Epidermal melanocyte (primary cell): ENCODE data around the gene TUBA8.
"Not testable (repeated sequence)": the region's sequence is repeated elsewhere in the genome, so short reads cannot be mapped to it uniquely, and the experiment has no call there.

Experiments
- DNase-seq: peaks from one replicate; pipeline ENCODE4 v3.0.0; 2011; ENCODE audit warnings: low spot score; ENCODE audit not compliant: insufficient read length

The TUBA8 gene

GRCh38 chr22:18105981-18106380 lies 4.6 kb upstream of the TUBA8 start:
- DNase-seq = not testable (repeated sequence)

- not testable (repeated sequence) for DNase-seq
Observed at GRCh38 chr22:18106550-18107341, 3.9 kb upstream of the TUBA8 start.

- no peak for DNase-seq
Observed at GRCh38 chr22:18108187-18108586, 2.4 kb upstream of the TUBA8 start.

GRCh38 chr22:18109410-18110193 lies 1.0 kb upstream of the TUBA8 start:
- DNase-seq = no peak

- DNase-seq = no peak
Observed at GRCh38 chr22:18110954-18111758, 547 bp downstream of the TUBA8 start.

- no peak for DNase-seq
Observed at GRCh38 chr22:18111759-18112330, 1.2 kb downstream of the TUBA8 start.

- no peak for DNase-seq
Observed at GRCh38 chr22:18112440-18112839, 1.8 kb downstream of the TUBA8 start.

- no peak for DNase-seq
Observed at GRCh38 chr22:18113680-18114394, 3.2 kb downstream of the TUBA8 start.

GRCh38 chr22:18114495-18114894 lies 3.9 kb downstream of the TUBA8 start:
- no peak for DNase-seq

- no peak for DNase-seq
Observed at GRCh38 chr22:18114976-18115652, 4.5 kb downstream of the TUBA8 start.

GRCh38 chr22:18115906-18116371 lies 5.3 kb downstream of the TUBA8 start:
- no peak for DNase-seq

GRCh38 chr22:18116634-18117033 lies 6.0 kb downstream of the TUBA8 start:
- DNase-seq = no peak

GRCh38 chr22:18118345-18118915 lies 7.8 kb downstream of the TUBA8 start:
- DNase-seq = no peak

GRCh38 chr22:18119409-18120110 lies 9.0 kb downstream of the TUBA8 start:
- no peak for DNase-seq

GRCh38 chr22:18120857-18121256 lies 10.2 kb downstream of the TUBA8 start:
- DNase-seq = no peak

GRCh38 chr22:18121506-18121905 lies 10.9 kb downstream of the TUBA8 start:
- no peak for DNase-seq

GRCh38 chr22:18121954-18122554 lies 11.4 kb downstream of the TUBA8 start:
- no peak for DNase-seq

GRCh38 chr22:18123476-18124025 lies 12.9 kb downstream of the TUBA8 start:
- not testable (repeated sequence) for DNase-seq
